Lung (tissue), 12 donors: Measurements from ENCODE around the gene CNTN6. TPM values are rescaled to one million over a fixed set of nuclear protein-coding genes. Genes with fewer than 3 reads are reported as not detected.

Experiments
- ATAC-seq: fragments of 200-7000 bp; cut with Tn5 transposase; one replicate; pipeline ENCODE4 v1.9.1; 2020; ENCODE audit warnings: moderate number of reproducible peaks; ENCODE audit not compliant: insufficient read depth, low FRiP score
- DNase-seq, 3 donors: peaks; one replicate each; pipeline ENCODE4 v3.0.0-alpha.2; 2013 to 2017
- H3K27ac ChIP-seq, 2 donors: one replicate each; pipeline ENCODE4 v1.5.1; 2013; ENCODE audit warnings: mild to moderate bottlenecking in 2 of 2, moderate library complexity in 2 of 2, control low read depth in 1 of 2, inconsistent platforms in 1 of 2, low read depth in 1 of 2, low read length in 1 of 2
- H3K27me3 ChIP-seq, 3 donors: one replicate each; pipeline ENCODE4 v1.5.1; 2013; ENCODE audit warnings: low read length in 2 of 3; ENCODE audit not compliant: control insufficient read depth in 3 of 3, insufficient read depth in 3 of 3
- H3K36me3 ChIP-seq, 4 donors: one replicate each; pipeline ENCODE4 v1.5.1; 2013; ENCODE audit warnings: low read length in 4 of 4, mild to moderate bottlenecking in 1 of 4, moderate library complexity in 1 of 4; ENCODE audit not compliant: control insufficient read depth in 4 of 4, insufficient read depth in 4 of 4
- H3K4me1 ChIP-seq, 5 donors: one replicate each; pipeline ENCODE4 v1.5.1; 2013; ENCODE audit warnings: low read length in 5 of 5, mild to moderate bottlenecking in 2 of 5, moderate library complexity in 1 of 5; ENCODE audit not compliant: control insufficient read depth in 5 of 5, insufficient read depth in 5 of 5
- H3K4me3 ChIP-seq: one replicate; pipeline ENCODE4 v1.5.1; 2013; ENCODE audit warnings: mild to moderate bottlenecking, control low read depth, moderate library complexity
- H3K9ac ChIP-seq, 2 donors: one replicate each; pipeline ENCODE4 v1.5.1; 2013; ENCODE audit warnings: low read length in 2 of 2, control low read depth in 1 of 2; ENCODE audit not compliant: insufficient read depth in 1 of 2
- H3K9me3 ChIP-seq, 4 donors: one replicate each; pipeline ENCODE4 v1.5.1; 2013; ENCODE audit warnings: low read length in 3 of 4, mild to moderate bottlenecking in 1 of 4, moderate library complexity in 1 of 4; ENCODE audit not compliant: control insufficient read depth in 4 of 4, insufficient read depth in 3 of 4
- CTCF ChIP-seq: IDR thresholded peaks from 2 replicates; pipeline ENCODE4 v1.5.1; 2012; ENCODE audit warnings: mild to moderate bottlenecking; ENCODE audit errors: control extremely low read depth, extremely low read depth
- WGBS, 2 donors: extraction: QIAGEN DNeasy Blood & Tissue Kit; methylation state at CpG; one replicate each; pipeline ENCODE4 v1.1.7; 2013; 5-methylcytosine and 5-hydroxymethylcytosine counted together
- polyA plus RNA-seq, 2 donors: library from polyadenylated mRNA; stranded (reverse); fragments of 200-250 nt; gene quantifications; one replicate each; pipeline ENCODE4 v1.2.1, GENCODE V29; 2013
- total RNA-seq, 2 donors: library from RNA; depleted of rRNA in 1 of 2; stranded (reverse); fragments of >200 nt in 1 of 2; gene quantifications; one replicate each; pipeline ENCODE4 v1.2.1, GENCODE V29; 2014 to 2021
- donor health status: control.
- donor health status: control.
- donor health status: Bipolar disorder and iron deficiency.
- donor health status: healthy.
- donor health status: DM: yes; HTN: yes; CAD: no.

CNTN6 gene
- total and polyA plus RNA-seq, 4 donors, result 3.1 to 22.7 (median 3.5) TPM

DNA sequence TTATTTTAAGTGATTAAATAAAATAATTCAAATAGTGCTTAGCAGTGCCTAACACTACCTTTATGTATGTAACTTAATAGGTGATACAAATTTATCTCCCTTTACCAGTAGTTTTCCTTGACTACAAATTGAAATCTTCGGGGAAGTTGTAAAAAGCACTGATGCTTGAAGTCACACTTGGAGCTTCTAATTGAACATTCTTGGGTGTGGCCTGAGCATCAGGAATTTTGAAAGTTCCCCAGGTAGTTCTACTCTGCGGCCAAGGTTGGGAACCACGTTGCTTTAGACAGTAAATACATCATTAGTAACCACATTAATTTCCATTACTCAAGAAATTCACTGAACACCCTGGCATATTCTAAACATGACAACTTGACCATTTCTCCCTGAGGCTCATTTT lies 351.4 kb downstream of the CNTN6 start:
- TF ChIP-seq CTCF, result no peak
- Histone ChIP-seq H3K27me3 (no peaks in the 10 kb centered on the region), H3K4me1 (no peaks in the 10 kb centered on the region), H3K4me3 (no peak overlapping the region), H3K36me3 (no peaks in the 10 kb centered on the region), H3K9me3 (no peaks in the 10 kb centered on the region), H3K9ac (no peak overlapping the region), H3K27ac (no peak overlapping the region)
- ATAC-seq (no peak), DNase-seq (no peak)
- WGBS, 2 donors, result 72 to 75% methylated on average over 3 of the region's 3 CpGs

GRCh38 chr3:1446531-1446930 lies 353.7 kb downstream of the CNTN6 start:
- no peaks in the 10 kb centered on the region for H3K27me3 ChIP-seq
- DNase-seq (no peak), ATAC-seq (no peak)
- no peak for TF ChIP-seq CTCF
- H3K9me3 ChIP-seq, result no peaks in the 10 kb centered on the region
- H3K4me3 ChIP-seq, result no peak overlapping the region
- H3K4me1 ChIP-seq, result no peaks in the 10 kb centered on the region
- no peak overlapping the region for H3K9ac ChIP-seq
- no peak overlapping the region for H3K27ac ChIP-seq
- no peaks in the 10 kb centered on the region for H3K36me3 ChIP-seq

DNA sequence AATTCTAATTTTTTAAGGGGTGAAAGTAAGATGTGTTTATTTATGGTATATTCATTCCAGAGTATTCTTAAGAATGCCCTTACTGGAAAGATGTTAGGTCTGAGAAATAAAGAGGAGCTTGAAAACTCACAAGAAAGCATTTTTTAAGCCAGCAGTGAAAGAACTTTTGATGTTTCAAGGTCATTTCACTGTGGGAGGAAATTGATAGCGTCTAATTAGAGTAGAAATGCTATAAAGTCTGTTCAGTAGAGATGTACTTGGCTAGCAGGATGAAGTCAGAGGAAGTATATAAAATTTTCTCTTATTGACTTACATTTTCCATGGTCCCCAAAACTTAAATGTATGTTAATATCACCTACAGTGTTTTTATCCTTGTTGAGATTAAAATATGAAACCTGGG lies 354.6 kb downstream of the CNTN6 start:
- DNase-seq, result no peak
- Histone ChIP-seq H3K27ac (no peak overlapping the region), H3K9me3 (no peaks in the 10 kb centered on the region), H3K4me1 (no peaks in the 10 kb centered on the region), H3K27me3 (no peaks in the 10 kb centered on the region), H3K36me3 (no peaks in the 10 kb centered on the region), H3K9ac (no peak overlapping the region), H3K4me3 (no peak overlapping the region)
- ATAC-seq, result no peak
- WGBS, 2 donors, result 52 to 64% methylated on average over 1 of the region's 1 CpG
- TF ChIP-seq CTCF, result no peak

DNA sequence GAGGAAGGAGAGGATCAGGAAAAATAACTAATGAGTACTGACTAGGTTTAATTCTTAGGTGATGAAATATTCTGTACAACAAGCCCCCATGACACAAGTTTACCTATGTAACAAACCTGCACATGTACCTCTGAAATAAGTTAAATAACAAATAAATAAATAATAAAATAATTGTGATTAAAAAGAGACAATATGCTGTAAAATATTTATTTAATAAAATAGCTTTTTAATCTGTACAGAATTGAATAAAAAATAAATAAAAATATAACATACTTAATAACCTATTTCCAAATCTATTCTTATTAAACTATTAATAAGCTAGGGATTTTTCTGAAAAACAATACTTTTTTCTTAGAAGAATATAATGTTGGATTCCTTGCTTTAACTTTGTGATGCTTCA lies 355.6 kb downstream of the CNTN6 start:
- DNase-seq, result no peak
- no peak overlapping the region for H3K4me3 ChIP-seq
- TF ChIP-seq CTCF, result no peak
- no peak overlapping the region for H3K9ac ChIP-seq
- no peak overlapping the region for H3K27ac ChIP-seq
- H3K4me1 ChIP-seq, result no peaks in the 10 kb centered on the region
- ATAC-seq, result no peak
- H3K9me3 ChIP-seq, result no peaks in the 10 kb centered on the region
- H3K27me3 ChIP-seq, result no peaks in the 10 kb centered on the region
- H3K36me3 ChIP-seq, result no peaks in the 10 kb centered on the region
